ENCODE data around the gene DIPK2B. TPM values are rescaled to one million over a fixed set of nuclear protein-coding genes. Genes with fewer than 3 reads are reported as not detected.

Gene DIPK2B
- total and polyA plus RNA-seq, 9 of the 15 experiments (the other 6 are each of a cell fraction or from before 2014, with no cell fraction given), result not detected

DNA sequence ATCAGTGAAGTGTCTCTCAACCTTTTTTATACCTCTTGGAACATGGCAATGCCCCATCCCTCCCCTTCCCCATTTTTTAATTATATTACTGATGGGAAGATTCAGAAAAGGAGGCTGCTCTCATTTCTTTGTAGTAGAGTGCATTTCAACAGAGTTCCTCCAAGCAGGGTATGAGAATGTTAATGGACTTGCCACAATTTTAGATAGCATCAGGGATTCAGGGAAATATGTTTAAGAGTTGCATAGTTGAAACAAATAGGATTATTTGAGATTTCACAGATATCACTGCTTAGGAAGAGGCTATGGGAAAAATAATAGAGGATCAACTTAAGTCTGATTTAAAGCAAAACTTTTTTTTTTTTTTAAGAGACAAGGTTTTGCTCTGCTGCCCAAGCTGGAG, 46.2 kb downstream of the DIPK2B start:
- no peak for ATAC-seq
- TF ChIP-seq ZKSCAN3 (CRISPR knock-in tag; IDR thresholded peaks at IDR 0.05) (no peak), PHB2 (IDR thresholded peaks at IDR 0.05; ENCODE audit: low read depth) (no peak), ZNF445 (CRISPR knock-in tag; IDR thresholded peaks at IDR 0.05; ENCODE audit: low read depth) (no peak), DACH1 (IDR thresholded peaks at IDR 0.05; ENCODE audit: partially characterized antibody) (no peak), ZNF407 (IDR thresholded peaks at IDR 0.05; ENCODE audit: low read depth) (no peak), MTF1 (CRISPR knock-in tag; IDR thresholded peaks at IDR 0.05; ENCODE audit: borderline replicate concordance) (no peak), ZNF24 (IDR thresholded peaks at IDR 0.05) (no peak)
- TF ChIP-seq, protein P1, sequence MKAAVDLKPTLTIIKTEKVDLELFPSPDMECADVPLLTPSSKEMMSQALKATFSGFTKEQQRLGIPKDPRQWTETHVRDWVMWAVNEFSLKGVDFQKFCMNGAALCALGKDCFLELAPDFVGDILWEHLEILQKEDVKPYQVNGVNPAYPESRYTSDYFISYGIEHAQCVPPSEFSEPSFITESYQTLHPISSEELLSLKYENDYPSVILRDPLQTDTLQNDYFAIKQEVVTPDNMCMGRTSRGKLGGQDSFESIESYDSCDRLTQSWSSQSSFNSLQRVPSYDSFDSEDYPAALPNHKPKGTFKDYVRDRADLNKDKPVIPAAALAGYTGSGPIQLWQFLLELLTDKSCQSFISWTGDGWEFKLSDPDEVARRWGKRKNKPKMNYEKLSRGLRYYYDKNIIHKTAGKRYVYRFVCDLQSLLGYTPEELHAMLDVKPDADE (conservative IDR thresholded peaks at IDR 0.05; ENCODE audit: control insufficient read depth, low read depth, low read length), result no peak
- no peak for DNase-seq (ENCODE audit: extremely low read depth in 1 of 4, low spot score in 3 of 4)
- Histone ChIP-seq H3K79me2 (ENCODE audit: control insufficient read depth, insufficient read depth, low read length) (no peaks in the 10 kb centered on the region), H3K4me2 (ENCODE audit: insufficient read depth, low read length) (no peak overlapping the region), H4K20me1 (replicated peaks; ENCODE audit: control insufficient read depth, insufficient read depth, low read length) (no peaks in the 10 kb centered on the region), H3K27me3 (ENCODE audit: control insufficient read depth in 2 of 2, insufficient read depth in 2 of 2, low read length in 2 of 2) (no peaks in the 10 kb centered on the region), H3K27ac (ENCODE audit: extremely low read depth, low read depth, low read length) (no peak overlapping the region), H3K9me3 (replicated peaks; ENCODE audit: control insufficient read depth, insufficient read depth, low read depth, low read length) (no peaks in the 10 kb centered on the region), H3K4me1 (replicated peaks in 1 of 2; ENCODE audit: control insufficient read depth in 2 of 2, insufficient read depth in 2 of 2, low read length in 2 of 2) (no peaks in the 10 kb centered on the region), H3K9ac (ENCODE audit: insufficient read depth in 1 of 2, low read depth in 2 of 2, low read length in 2 of 2) (no peak overlapping the region), H3K36me3 (ENCODE audit: control insufficient read depth, insufficient read depth, low read length) (no peaks in the 10 kb centered on the region), H3K4me3 (no peak overlapping the region), H3K9me1 (ENCODE audit: control insufficient read depth, insufficient read depth, low read length) (no peaks in the 10 kb centered on the region), H2AFZ (ENCODE audit: low read depth, low read length) (no peak overlapping the region)
- ChIA-PET POLR2A (no interaction called here), CTCF (ENCODE audit: low intra/inter-chr PET ratio) (no interaction called here)
- in situ Hi-C loops (cut with MboI) (no loop called here), intact Hi-C loops (cut with micrococcal nuclease) (no loop called here)
- no peak for FAIRE-seq
- no TSS peak for BruUV-seq (replicated peaks)
